GM23338 (cell line): ENCODE measurements around the gene ATN1.

Experiments used
- EZH2phosphoT487 ChIP-seq: fragments of 200-600 bp; sonication (generic); IDR thresholded peaks from one replicate; pipeline ENCODE4 v1.8.1; 2018; ENCODE audit warnings: antibody characterized with exemption; ENCODE audit not compliant: unreplicated experiment
- POLR2AphosphoS5 ChIP-seq: IDR thresholded peaks from 2 replicates; pipeline ENCODE4 v1.6.1; 2016; ENCODE audit warnings: antibody characterized with exemption, low read depth
- REST ChIP-seq: IDR thresholded peaks from one replicate; pipeline ENCODE4 v1.6.1; 2018; ENCODE audit warnings: antibody characterized with exemption; ENCODE audit not compliant: unreplicated experiment
- TF ChIP-seq, protein P1 (sequence below), 2 experiments: fragments of 200-600 bp in 1 of 2; sonication (generic) in 1 of 2; conservative IDR thresholded peaks; 2 replicates each; pipeline versions ENCODE4 v1.5.1 to v1.6.1; 2016 to 2017; ENCODE audit warnings: antibody characterized with exemption in 2 of 2, low read depth in 2 of 2, mild to moderate bottlenecking in 2 of 2, moderate library complexity in 1 of 2

DNA sequence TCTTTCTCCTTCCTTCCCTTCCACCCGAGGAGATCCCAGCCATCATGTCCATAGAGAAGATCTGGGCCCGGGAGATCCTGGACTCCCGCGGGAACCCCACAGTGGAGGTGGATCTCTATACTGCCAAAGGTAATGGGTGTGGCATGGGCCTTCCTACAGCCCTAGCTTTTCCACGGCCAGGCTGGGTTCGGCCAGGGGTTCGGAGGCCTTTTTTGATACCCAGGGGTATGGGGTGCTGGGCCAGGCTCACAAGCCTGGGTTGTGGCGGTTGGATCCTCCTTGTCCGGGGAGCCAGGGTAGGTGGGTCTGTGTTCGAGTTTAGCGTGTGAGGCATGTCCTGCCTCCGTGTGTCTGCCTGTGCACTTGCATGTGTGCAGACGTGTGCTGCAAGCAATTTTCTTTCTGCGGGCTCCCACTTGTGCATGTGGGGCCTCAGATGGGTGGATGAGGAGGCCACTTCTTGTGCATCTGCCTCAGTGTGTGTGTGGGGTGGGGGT is 11.9 kb upstream of the ATN1 start:
- TF ChIP-seq, protein P1, sequence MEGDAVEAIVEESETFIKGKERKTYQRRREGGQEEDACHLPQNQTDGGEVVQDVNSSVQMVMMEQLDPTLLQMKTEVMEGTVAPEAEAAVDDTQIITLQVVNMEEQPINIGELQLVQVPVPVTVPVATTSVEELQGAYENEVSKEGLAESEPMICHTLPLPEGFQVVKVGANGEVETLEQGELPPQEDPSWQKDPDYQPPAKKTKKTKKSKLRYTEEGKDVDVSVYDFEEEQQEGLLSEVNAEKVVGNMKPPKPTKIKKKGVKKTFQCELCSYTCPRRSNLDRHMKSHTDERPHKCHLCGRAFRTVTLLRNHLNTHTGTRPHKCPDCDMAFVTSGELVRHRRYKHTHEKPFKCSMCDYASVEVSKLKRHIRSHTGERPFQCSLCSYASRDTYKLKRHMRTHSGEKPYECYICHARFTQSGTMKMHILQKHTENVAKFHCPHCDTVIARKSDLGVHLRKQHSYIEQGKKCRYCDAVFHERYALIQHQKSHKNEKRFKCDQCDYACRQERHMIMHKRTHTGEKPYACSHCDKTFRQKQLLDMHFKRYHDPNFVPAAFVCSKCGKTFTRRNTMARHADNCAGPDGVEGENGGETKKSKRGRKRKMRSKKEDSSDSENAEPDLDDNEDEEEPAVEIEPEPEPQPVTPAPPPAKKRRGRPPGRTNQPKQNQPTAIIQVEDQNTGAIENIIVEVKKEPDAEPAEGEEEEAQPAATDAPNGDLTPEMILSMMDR (conservative IDR thresholded peaks at IDR 0.05; ENCODE audit: low read depth in 2 of 2), result no peak
- TF ChIP-seq EZH2phosphoT487 (no peak), POLR2AphosphoS5 (no peak), REST (no peak)
